Esophagus squamous epithelium (tissue), 5 donors: ENCODE data around the gene CA10. TPM values are rescaled to one million over a fixed set of nuclear protein-coding genes. Genes with fewer than 3 reads are reported as not detected.
A peak's percentile ranks its signal among the peaks of the same experiment; 100 is the strongest.

Experiments used
- DNase-seq: peaks from one replicate; lab custom pipeline; 2025; lab: John Stamatoyannopoulos, UW
- H3K27ac ChIP-seq, 4 donors: fragments of 200-600 bp; sonication (generic); one replicate each; pipeline ENCODE4 v1.5.1; 2016 to 2019; ENCODE audit warnings: mild to moderate bottlenecking in 1 of 4
- H3K27me3 ChIP-seq, 4 donors: fragments of 200-600 bp; sonication (generic); 1 replicate in 3 of 4; 2 replicates in 1 of 4; pipeline versions ENCODE4 v1.5.1 to v1.6.0; 2017 to 2021; ENCODE audit warnings: antibody characterized with exemption in 1 of 4
- H3K36me3 ChIP-seq, 3 donors: fragments of 200-600 bp; sonication (generic); one replicate each; pipeline ENCODE4 v1.5.1; 2016 to 2019
- H3K4me1 ChIP-seq, 3 donors: fragments of 200-600 bp; sonication (generic); one replicate each; pipeline ENCODE4 v1.5.1; 2017 to 2019
- H3K4me3 ChIP-seq, 4 donors: fragments of 200-600 bp; sonication (generic); 1 replicate in 3 of 4; 2 replicates in 1 of 4; pipeline ENCODE4 v1.5.1; 2016 to 2019; ENCODE audit warnings: mild to moderate bottlenecking in 2 of 4, moderate library complexity in 1 of 4
- H3K9me3 ChIP-seq, 3 donors: fragments of 200-600 bp; sonication (generic); one replicate each; pipeline ENCODE4 v1.5.1; 2016 to 2019
- POLR2A ChIP-seq, 4 donors: fragments of 450-650 bp; IDR thresholded peaks; one replicate each; pipeline ENCODE4 v1.6.1; 2017; ENCODE audit warnings: antibody characterized with exemption in 4 of 4, mild to moderate bottlenecking in 4 of 4, moderate library complexity in 3 of 4
- WGBS, 2 donors: methylation state at CpG; one replicate each; pipeline ENCODE4 v1.1.5; 2018; 5-methylcytosine and 5-hydroxymethylcytosine counted together
- intact Hi-C: fragments of 100-400 bp; cut with DNase I; formaldehyde crosslinking; loops from one replicate; pipeline ENCODE4 v1.15.0; 2022
- total RNA-seq, 4 donors: library from RNA; depleted of rRNA; stranded (reverse); fragments of >200 nt; gene quantifications; one replicate each; pipeline ENCODE4 v1.1.0, GENCODE V29; 2016
- TF ChIP-seq, protein P1 (sequence below), 6 experiments: fragments of 450-650 bp in 4 of 6; fragments of 200-600 bp in 2 of 6; sonication (generic) in 2 of 6; IDR thresholded peaks; one replicate each; pipeline ENCODE4 v1.5.1; 2016 to 2019; ENCODE audit warnings: antibody characterized with exemption in 6 of 6, mild to moderate bottlenecking in 4 of 6, moderate library complexity in 4 of 6
- donor health status: DM: yes; HTN: yes; CAD: no.

The CA10 gene
- total RNA-seq, 4 donors from 2014 or later, result 0.38 TPM; not detected in 3

DNA sequence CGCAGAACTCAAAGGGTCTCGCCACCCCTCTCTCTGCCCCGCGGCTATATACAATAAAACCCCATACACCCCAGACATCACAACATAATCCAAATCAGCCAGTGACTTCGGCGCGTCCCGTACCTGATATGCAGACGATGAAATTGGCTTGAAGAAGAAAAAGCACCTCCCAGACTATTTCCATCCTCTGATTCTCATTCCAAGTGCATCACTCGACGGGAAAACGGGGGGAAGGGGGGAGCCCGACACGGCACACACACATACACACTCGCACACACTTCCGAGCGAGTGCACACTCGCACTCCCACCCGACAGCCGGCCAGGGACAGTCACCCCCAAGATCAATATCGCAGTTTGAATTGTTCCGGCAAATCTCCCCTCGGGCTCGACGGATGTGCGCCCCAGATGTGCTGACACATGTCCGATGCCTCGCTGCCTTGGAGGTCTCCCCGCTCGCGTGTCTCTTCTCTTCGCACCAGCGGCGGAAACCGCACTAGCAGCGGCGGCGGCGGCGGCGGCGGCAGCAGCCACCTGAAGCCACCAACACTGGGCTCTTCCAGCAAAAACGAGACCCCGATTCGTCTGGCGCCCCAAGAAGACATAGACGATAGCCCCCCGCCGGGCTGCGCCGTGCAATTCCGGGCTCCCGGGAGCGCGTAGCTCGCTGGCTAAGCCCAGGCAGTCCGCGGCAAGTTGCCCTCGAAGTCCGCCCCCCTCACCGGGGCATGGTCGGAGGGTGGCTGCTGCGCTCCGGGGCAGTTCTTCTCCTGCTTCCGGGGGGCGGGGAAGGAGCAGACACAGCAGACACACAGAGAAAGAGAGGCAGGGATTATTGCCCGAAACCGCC is 688 bp downstream of the CA10 start:
- no peak for DNase-seq
- H3K27me3 ChIP-seq, result peaks cover 11 to 79% (median 19%) of the 10 kb centered on the region in 4 donors
- no peaks in the 10 kb centered on the region for H3K36me3 ChIP-seq
- 2 to 16% methylated on average over 13 to 26 of the region's 68 CpGs for WGBS, 2 donors
- intact Hi-C loops, result no loop called here
- no peak overlapping the region for H3K27ac ChIP-seq
- TF ChIP-seq, protein P1, sequence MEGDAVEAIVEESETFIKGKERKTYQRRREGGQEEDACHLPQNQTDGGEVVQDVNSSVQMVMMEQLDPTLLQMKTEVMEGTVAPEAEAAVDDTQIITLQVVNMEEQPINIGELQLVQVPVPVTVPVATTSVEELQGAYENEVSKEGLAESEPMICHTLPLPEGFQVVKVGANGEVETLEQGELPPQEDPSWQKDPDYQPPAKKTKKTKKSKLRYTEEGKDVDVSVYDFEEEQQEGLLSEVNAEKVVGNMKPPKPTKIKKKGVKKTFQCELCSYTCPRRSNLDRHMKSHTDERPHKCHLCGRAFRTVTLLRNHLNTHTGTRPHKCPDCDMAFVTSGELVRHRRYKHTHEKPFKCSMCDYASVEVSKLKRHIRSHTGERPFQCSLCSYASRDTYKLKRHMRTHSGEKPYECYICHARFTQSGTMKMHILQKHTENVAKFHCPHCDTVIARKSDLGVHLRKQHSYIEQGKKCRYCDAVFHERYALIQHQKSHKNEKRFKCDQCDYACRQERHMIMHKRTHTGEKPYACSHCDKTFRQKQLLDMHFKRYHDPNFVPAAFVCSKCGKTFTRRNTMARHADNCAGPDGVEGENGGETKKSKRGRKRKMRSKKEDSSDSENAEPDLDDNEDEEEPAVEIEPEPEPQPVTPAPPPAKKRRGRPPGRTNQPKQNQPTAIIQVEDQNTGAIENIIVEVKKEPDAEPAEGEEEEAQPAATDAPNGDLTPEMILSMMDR (IDR thresholded peaks at IDR 0.05), result no peak
- TF ChIP-seq POLR2A (IDR thresholded peaks at IDR 0.05), result no peak
- peak overlapping the region in 2 of 4 donors; percentile 25 to 46 for H3K4me3 ChIP-seq
- peaks cover 0 to 3% (median 0%) of the 10 kb centered on the region in 3 donors for H3K9me3 ChIP-seq
- peaks cover 4 to 17% (median 6%) of the 10 kb centered on the region in 3 donors for H3K4me1 ChIP-seq

DNA sequence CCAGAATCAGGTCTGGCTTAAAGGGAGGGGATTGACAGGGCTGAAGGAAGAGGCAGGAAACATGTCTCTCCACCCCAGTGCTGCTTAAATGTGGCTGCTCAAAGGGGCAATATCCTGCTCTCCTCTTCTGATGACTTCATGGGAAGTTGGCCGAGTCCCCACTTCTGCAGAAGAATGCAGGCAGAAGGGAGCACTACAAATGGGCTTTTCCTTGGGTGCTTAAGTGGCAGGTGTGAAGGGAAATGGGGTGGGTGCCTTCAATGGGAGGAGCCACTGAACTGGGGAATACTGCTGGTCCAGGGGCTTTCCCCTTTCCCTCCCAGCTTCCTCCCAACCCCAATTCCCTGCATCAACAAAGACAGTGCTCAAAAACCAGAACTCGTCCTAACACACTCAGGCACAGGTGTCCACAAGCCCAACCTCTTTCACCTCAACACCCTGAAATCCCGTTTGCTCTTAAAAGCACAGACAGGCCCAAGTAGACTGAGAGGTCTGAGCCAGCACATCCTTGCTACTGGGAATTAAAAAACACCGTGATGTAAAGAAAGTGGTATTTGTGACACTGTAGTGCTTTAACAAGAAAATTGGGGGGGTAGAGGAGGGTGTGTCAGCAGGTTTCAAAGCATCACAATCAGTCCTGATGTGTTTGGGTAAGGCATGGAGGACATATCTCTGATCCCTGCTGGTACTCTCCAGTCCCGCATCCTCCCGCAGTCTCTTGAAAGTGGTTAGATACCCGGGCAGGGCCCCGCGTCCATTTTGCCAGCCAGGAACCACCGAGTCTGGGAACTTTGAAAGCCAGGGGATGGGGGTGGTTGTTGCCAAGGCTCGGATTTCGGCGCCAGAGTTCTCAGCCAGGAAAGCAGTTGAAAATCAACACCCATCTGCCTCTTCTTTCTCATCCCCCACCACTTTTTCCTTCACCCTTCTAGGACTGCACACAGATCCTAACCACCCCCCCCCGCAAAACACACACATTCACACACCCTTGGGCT is 1.6 kb downstream of the CA10 start:
- Histone ChIP-seq H3K36me3 (no peaks in the 10 kb centered on the region), H3K9me3 (no peaks in the 10 kb centered on the region), H3K4me3 (no peak overlapping the region), H3K27ac (no peak overlapping the region), H3K4me1 (peaks cover 4 to 17% (median 6%) of the 10 kb centered on the region in 3 donors), H3K27me3 (peaks cover 11 to 72% (median 19%) of the 10 kb centered on the region in 4 donors)
- intact Hi-C loops, result no loop called here
- 13 to 16% methylated on average over 11 to 12 of the region's 14 CpGs for WGBS, 2 donors
- no peak for DNase-seq
- TF ChIP-seq, protein P1 (IDR thresholded peaks at IDR 0.05), result no peak
- TF ChIP-seq POLR2A (IDR thresholded peaks at IDR 0.05), result no peak

DNA sequence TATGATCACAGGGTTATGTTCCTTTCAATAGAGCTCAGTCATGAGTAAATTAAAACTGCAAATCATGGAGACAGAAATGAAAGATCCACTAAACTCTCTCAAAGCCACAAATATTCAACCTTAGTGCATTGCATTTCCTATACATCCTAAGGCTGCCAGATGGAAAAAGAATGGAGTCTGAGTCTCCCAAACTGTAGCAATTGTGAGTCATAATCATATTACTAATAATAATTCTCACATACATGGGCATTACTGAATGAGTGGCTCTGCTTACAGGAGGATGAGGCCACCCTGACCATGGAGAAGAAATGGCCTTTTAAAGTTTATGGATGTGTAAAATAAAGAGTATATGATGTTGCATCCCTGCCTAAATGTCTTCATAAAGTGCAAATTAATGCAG is 3.2 kb downstream of the CA10 start:
- Histone ChIP-seq H3K4me3 (no peak overlapping the region), H3K4me1 (peaks cover 4 to 17% (median 6%) of the 10 kb centered on the region in 3 donors), H3K27me3 (peaks cover 11 to 57% (median 19%) of the 10 kb centered on the region in 4 donors), H3K27ac (no peak overlapping the region), H3K9me3 (no peaks in the 10 kb centered on the region), H3K36me3 (no peaks in the 10 kb centered on the region)
- intact Hi-C loops, result no loop called here
- no peak for DNase-seq
- TF ChIP-seq, protein P1 (IDR thresholded peaks at IDR 0.05), result no peak
- no peak for TF ChIP-seq POLR2A (IDR thresholded peaks at IDR 0.05)

DNA sequence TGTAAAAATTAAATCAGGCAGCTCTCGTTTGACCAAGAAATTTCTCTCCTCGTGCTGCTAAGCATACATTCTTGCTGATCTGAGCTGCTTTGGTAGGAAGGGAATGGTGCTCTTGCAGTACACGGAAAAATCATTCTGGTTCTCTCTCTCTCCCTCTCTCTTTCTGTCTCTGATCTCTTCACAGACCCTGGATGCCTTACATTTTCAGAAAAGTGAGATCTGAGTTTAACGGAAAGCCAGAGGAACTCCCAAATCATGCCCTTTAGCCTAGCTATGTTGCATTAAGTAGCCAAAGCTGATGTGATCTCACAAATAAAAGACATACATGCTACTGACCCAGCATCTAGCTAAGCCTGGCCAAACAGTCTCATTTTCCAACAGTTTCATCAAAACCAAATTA is 4.0 kb downstream of the CA10 start:
- TF ChIP-seq POLR2A (IDR thresholded peaks at IDR 0.05), result no peak
- TF ChIP-seq, protein P1 (IDR thresholded peaks at IDR 0.05), result no peak
- Histone ChIP-seq H3K9me3 (no peaks in the 10 kb centered on the region), H3K27me3 (peaks cover 11 to 48% (median 16%) of the 10 kb centered on the region in 4 donors), H3K36me3 (no peaks in the 10 kb centered on the region), H3K4me1 (peaks cover 4 to 17% (median 6%) of the 10 kb centered on the region in 3 donors), H3K4me3 (no peak overlapping the region), H3K27ac (no peak overlapping the region)
- intact Hi-C loops, result no loop called here
- WGBS, 2 donors, result 60 to 66% methylated on average over 4 of the region's 4 CpGs
- no peak for DNase-seq
